Mammary epithelial cell (primary cell): ENCODE results near the gene C11orf54.

ENCODE experiments used
- CTCF ChIP-seq, 2 donors: IDR thresholded peaks in 1 of 2; conservative IDR thresholded peaks in 1 of 2; 2 replicates each; pipeline ENCODE4 v1.5.1; 2011 to 2012; ENCODE audit warnings: inconsistent platforms in 2 of 2, low read length in 2 of 2, mild to moderate bottlenecking in 2 of 2, control low read depth in 1 of 2, low read depth in 1 of 2; ENCODE audit not compliant: insufficient read depth in 1 of 2; ENCODE audit errors: extremely low read depth in 1 of 2
- EZH2 ChIP-seq: IDR thresholded peaks from 2 replicates; pipeline ENCODE4 v1.6.1; 2012; ENCODE audit warnings: low read length, inconsistent platforms, borderline replicate concordance

- TF ChIP-seq CTCF (conservative IDR thresholded peaks at IDR 0.05 in 1 of 2, IDR thresholded peaks at IDR 0.05 in 1 of 2; ENCODE audit: extremely low read depth in 1 of 2, insufficient read depth in 1 of 2, low read depth in 1 of 2, low read length in 2 of 2) (no peak), EZH2 (no peak)
These were observed 5.8 kb upstream of the C11orf54 start for GRCh38 chr11:93735627-93736026.
